Measurements from ENCODE around the gene TOP3A. TPM values are rescaled to one million over a fixed set of nuclear protein-coding genes. Genes with fewer than 3 reads are reported as not detected.
"Not testable (repeated sequence)": the region's sequence is repeated elsewhere in the genome, so short reads cannot be mapped to it uniquely, and the experiment has no call there.

TOP3A gene
- total and polyA plus RNA-seq, 2 of the 13 experiments (the other 11 are each of a cell fraction or from before 2014, with no cell fraction given): 16.9 to 36.8 TPM

DNA sequence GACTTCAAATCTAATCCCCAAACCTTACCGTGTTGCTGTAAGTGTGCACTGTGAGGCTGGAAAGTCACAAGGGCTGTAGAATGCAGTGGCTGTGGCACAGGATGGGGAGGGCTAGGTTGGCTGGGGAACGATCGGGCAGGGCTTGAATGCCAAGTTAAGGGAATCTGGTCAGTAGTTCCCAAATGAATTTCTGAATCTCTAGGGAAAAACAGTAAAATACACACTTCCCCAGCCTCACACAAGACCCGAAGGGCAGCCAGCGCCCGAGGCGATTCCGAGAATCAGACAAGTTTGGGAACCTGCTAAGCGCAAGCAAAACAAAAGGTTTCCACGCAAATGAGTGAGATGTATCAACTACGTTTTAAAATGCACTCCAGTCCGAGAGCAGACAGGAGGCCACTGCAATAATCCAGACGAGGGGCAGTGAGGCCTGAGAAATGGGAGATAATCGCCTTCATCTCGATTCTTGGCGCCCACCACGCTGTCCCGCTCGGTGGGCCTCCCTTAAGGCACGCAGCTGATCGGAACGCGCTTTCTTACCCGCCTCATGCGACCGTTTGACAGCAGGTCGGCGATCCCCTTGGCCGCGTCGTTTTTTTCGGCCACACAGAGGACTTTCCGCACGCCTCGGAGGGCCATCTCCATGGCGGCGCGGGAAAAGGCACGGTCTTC, 599 bp downstream of the TOP3A start (continued):
- TF ChIP-seq, protein P1, sequence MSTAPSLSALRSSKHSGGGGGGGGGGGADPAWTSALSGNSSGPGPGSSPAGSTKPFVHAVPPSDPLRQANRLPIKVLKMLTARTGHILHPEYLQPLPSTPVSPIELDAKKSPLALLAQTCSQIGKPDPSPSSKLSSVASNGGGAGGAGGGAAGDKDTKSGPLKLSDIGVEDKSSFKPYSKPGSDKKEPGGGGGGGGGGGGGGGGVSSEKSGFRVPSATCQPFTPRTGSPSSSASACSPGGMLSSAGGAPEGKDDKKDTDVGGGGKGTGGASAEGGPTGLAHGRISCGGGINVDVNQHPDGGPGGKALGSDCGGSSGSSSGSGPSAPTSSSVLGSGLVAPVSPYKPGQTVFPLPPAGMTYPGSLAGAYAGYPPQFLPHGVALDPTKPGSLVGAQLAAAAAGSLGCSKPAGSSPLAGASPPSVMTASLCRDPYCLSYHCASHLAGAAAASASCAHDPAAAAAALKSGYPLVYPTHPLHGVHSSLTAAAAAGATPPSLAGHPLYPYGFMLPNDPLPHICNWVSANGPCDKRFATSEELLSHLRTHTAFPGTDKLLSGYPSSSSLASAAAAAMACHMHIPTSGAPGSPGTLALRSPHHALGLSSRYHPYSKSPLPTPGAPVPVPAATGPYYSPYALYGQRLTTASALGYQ (CRISPR knock-in tag; IDR thresholded peaks at IDR 0.05): peak; percentile 29; the same call in 1 of the 2 replicates
- 0 out of 2 replicates have a peak, but pooled peaks have one; percentile 8 for TF ChIP-seq ZNF121 (CRISPR knock-in tag; IDR thresholded peaks at IDR 0.05)
- no peak for TF ChIP-seq ZNF274 (CRISPR knock-in tag; IDR thresholded peaks at IDR 0.05)

DNA sequence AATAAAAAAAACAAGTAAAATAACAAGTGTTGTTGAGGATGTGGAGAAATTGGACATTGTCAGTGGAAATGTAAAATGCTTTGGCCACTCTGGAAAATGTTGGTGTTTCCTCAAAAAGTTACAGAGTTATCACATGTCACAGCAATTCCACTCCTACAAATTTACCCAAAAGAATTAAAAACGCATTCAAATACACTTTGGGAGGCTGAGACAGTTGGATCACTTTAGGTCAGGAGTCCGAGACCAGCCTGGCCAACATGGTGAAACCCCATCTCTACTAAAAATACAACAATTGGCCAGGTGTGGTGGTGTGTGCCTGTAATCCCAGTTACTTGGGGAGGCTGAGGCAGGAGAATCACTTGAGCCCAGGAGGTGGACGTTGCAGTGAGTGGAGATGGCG, 5.6 kb downstream of the TOP3A start:
- intact Hi-C loops (cut with micrococcal nuclease; ENCODE audit: unreplicated experiment): no loop called here
- Histone ChIP-seq H3K4me3 (replicated peaks in 1 of 3; ENCODE audit: insufficient read depth in 1 of 3, low read depth in 2 of 3, low read length in 3 of 3) (no peak overlapping the region), H3K4me1 (ENCODE audit: insufficient read depth, low read length) (peaks cover 22% of the 10 kb centered on the region), H3K36me3 (replicated peaks in 1 of 2; ENCODE audit: control insufficient read depth in 1 of 2, insufficient read depth in 2 of 2, low read length in 2 of 2) (peaks cover 19 to 51% of the 10 kb centered on the region in 2 experiments), H4K20me1 (ENCODE audit: insufficient read depth, low read length) (no peaks in the 10 kb centered on the region), H3K4me2 (ENCODE audit: low read depth, low read length) (no peak overlapping the region), H3K9me3 (ENCODE audit: low read length) (no peaks in the 10 kb centered on the region), H3K9ac (ENCODE audit: insufficient read depth, low read depth, low read length) (no peak overlapping the region), H3K27me3 (ENCODE audit: control insufficient read depth in 1 of 2, insufficient read depth in 2 of 2, low read length in 2 of 2) (no peaks in the 10 kb centered on the region; a peak in 1 of 5 replicates), H3K27ac (ENCODE audit: extremely low read length, insufficient read depth, low read length) (no peak overlapping the region), H2AFZ (ENCODE audit: low read length) (no peak overlapping the region), H3K79me2 (ENCODE audit: insufficient read depth, low read length) (peaks cover 37% of the 10 kb centered on the region)
- ChIA-PET CTCF (ENCODE audit: low intra/inter-chr PET ratio, low total read pairs) (no interaction called here), POLR2A (no interaction called here)
- no peak for DNase-seq (ENCODE audit: low spot score)
- TF ChIP-seq FOXA1 (IDR thresholded peaks at IDR 0.05) (no peak), FOXA1 (CRISPR knock-in tag; IDR thresholded peaks at IDR 0.05) (no peak), MAFG (CRISPR knock-in tag; IDR thresholded peaks at IDR 0.05) (no peak), SIN3A (IDR thresholded peaks at IDR 0.05; ENCODE audit: borderline replicate concordance, low read depth, low read length) (no peak), ZBTB1 (CRISPR knock-in tag; IDR thresholded peaks at IDR 0.05; ENCODE audit: borderline replicate concordance) (no peak), TCF7 (IDR thresholded peaks at IDR 0.05; ENCODE audit: low read depth) (no peak), THAP11 (CRISPR knock-in tag; IDR thresholded peaks at IDR 0.05) (no peak), ZFP82 (CRISPR knock-in tag; IDR thresholded peaks at IDR 0.05; ENCODE audit: borderline replicate concordance) (no peak), KAT7 (CRISPR knock-in tag; IDR thresholded peaks at IDR 0.05; ENCODE audit: borderline replicate concordance) (no peak)
- TF ChIP-seq, protein P2, sequence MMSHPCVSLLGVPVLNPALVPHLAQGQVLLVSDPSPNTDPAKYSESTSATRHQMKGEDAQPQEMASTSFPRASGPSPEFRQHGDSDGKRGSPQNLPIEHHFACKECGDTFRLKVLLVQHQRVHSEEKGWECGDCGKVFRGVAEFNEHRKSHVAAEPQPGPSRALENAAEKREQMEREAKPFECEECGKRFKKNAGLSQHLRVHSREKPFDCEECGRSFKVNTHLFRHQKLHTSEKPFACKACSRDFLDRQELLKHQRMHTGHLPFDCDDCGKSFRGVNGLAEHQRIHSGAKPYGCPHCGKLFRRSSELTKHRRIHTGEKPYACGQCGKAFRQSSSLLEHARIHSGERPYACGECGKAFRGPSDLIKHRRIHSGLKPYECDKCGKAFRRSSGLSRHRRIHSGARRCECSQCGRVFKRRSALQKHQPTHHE (CRISPR knock-in tag; IDR thresholded peaks at IDR 0.05; ENCODE audit: borderline replicate concordance): no peak
- TF ChIP-seq, protein P3, sequence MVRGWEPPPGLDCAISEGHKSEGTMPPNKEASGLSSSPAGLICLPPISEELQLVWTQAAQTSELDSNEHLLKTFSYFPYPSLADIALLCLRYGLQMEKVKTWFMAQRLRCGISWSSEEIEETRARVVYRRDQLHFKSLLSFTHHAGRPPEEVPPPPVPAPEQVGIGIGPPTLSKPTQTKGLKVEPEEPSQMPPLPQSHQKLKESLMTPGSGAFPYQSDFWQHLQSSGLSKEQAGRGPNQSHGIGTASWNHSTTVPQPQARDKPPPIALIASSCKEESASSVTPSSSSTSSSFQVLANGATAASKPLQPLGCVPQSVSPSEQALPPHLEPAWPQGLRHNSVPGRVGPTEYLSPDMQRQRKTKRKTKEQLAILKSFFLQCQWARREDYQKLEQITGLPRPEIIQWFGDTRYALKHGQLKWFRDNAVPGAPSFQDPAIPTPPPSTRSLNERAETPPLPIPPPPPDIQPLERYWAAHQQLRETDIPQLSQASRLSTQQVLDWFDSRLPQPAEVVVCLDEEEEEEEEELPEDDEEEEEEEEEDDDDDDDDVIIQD (CRISPR knock-in tag; IDR thresholded peaks at IDR 0.05; ENCODE audit: low read depth): no peak
- in situ Hi-C loops (cut with HindIII; ENCODE audit: extremely low pct_ligation_motif_present, low pct_unique_long_range_greater_than_20kb): no loop called here
- ATAC-seq: no peak
- FAIRE-seq: no peak
- no TSS peak for BruUV-seq (replicated peaks)
- WGBS (ENCODE audit: low lambda C conversion rate): 96% methylated on average over 4 of the region's 4 CpGs

DNA sequence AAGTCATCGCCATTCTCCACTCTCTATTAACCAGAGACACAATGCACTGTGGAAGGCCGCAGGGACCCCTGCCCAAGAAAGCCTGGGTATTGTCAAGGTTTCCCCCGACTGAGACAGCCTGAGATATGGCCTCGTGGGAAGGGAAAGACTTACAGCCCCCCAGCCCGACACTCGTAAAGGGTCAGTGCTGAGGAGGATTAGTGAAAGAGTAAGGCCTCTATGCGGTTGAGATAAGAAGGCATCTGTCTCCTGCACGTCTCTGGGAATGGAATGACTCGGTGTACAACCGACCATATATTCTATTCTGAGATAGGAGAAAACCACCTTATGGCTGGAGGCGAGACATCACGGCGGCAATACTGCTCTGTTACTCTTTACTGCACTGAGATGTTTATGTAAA, 11.6 kb downstream of the TOP3A start:
- H3K9ac ChIP-seq (ENCODE audit: insufficient read depth, low read depth, low read length); H2AFZ ChIP-seq (ENCODE audit: low read length); in situ Hi-C loops (cut with HindIII; ENCODE audit: extremely low pct_ligation_motif_present, low pct_unique_long_range_greater_than_20kb); CTCF ChIA-PET (ENCODE audit: low intra/inter-chr PET ratio, low total read pairs); H3K4me3 ChIP-seq (replicated peaks in 1 of 3; ENCODE audit: insufficient read depth in 1 of 3, low read depth in 2 of 3, low read length in 3 of 3); H4K20me1 ChIP-seq (ENCODE audit: insufficient read depth, low read length); intact Hi-C loops (cut with micrococcal nuclease; ENCODE audit: unreplicated experiment); H3K79me2 ChIP-seq (ENCODE audit: insufficient read depth, low read length); H3K4me2 ChIP-seq (ENCODE audit: low read depth, low read length); BruUV-seq (replicated peaks); DNase-seq (ENCODE audit: low spot score); POLR2A ChIA-PET; H3K9me3 ChIP-seq (ENCODE audit: low read length); H3K4me1 ChIP-seq (ENCODE audit: insufficient read depth, low read length); H3K27ac ChIP-seq (ENCODE audit: extremely low read length, insufficient read depth, low read length); H3K27me3 ChIP-seq (ENCODE audit: control insufficient read depth in 1 of 2, insufficient read depth in 2 of 2, low read length in 2 of 2); ATAC-seq; FAIRE-seq: not testable (repeated sequence)
- 96% methylated on average over 13 of the region's 13 CpGs for WGBS (ENCODE audit: low lambda C conversion rate)
- H3K36me3 ChIP-seq (replicated peaks in 1 of 2; ENCODE audit: control insufficient read depth in 1 of 2, insufficient read depth in 2 of 2, low read length in 2 of 2): peaks cover 34 to 69% of the 10 kb centered on the region in 2 experiments

All from HepG2 (cell line).